HG03066 (cell line): Measurements from ENCODE around the gene MPRIP.

Source experiments
- ATAC-seq: cut with Tn5 transposase; IDR thresholded peaks from one replicate; pipeline ENCODE4 v1.9.1; 2021; ENCODE audit warnings: low read depth; ENCODE audit not compliant: unreplicated experiment

The MPRIP gene

DNA sequence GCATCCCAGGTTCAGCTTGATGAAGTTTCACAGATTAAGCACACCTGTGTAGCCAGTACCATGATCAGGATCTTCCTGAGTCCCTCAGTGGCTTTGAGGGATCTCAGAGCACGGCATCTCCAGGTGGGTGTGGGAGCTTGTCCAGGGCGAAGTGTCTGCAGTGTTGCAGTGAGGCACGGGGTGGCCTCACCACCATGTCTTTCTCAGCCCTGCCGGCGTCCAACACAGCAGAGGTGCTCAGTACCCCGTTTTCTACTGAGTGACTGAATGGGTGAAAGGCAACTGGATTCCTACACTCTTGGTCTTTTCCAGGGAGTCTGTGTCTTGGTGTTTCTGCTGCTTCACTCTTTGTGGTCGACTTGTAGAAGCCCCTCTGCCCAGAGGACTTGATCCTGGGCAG, 63.7 kb downstream of the MPRIP start:
- no peak for ATAC-seq

DNA sequence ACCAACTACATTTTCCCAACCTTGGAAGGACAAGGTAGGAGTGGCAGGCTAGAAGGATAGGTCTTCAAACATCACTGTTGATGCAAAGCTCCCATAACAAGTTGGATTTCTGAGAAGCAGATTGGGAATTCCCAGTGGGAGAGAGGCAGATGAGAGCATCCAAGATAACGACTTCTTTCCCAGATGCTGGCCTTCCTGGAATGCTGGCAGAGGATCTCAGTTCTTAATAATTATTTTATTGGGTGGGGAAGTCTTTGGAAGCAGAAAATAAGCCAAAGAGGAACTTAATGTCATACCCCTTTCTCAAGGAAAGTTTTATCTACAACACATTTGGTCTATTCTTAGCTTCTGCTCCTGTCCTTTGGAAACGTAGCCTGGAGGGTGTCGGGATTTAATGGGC, 64.5 kb downstream of the MPRIP start:
- ATAC-seq = no peak

DNA sequence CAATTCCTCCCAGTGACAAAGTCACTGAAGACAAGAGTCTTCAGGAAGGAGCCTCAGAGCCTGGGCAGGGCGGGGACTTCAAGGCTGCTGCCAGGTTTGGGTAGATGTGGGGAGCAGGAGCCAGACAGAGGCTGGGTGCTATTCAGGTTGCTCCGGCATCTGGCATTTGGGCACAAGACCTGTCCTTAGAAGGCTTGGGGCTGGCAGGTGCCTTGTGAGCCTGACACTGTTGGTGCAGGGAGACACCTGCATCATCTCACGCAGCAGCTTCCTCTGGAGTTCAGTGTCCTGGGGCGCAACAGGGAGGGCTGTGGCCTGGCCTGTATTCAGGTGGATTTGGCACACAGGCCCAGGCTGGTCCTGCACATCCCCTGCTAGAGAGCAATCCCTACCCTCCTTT, 65.0 kb downstream of the MPRIP start:
- ATAC-seq = no peak

DNA sequence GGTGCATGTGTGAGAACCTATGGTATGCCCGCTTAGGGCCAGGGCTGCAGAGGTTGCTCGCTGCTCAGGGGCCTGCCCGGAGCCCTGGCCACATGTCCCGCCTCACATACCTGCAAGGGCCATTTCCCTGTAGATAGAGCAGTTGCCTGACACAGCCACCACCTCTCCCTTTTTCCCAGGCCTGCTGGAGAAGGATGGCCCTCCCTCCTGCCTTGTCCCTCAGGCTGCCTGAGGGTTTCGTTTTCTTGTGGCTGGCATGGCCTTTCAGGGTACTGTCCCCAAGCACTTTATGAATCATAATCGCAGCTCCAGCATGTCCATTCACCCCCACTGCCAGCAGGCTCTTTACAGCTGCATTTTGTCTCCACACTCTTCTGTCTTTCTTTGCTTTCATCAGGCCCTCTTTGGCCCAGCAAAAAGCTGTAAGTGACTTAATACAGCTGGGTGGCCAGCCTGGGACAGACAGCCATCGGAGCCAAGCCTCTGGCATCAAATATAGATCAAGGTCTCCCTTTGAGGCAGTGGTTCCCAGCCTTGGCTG, 65.7 kb downstream of the MPRIP start:
- no peak for ATAC-seq

DNA sequence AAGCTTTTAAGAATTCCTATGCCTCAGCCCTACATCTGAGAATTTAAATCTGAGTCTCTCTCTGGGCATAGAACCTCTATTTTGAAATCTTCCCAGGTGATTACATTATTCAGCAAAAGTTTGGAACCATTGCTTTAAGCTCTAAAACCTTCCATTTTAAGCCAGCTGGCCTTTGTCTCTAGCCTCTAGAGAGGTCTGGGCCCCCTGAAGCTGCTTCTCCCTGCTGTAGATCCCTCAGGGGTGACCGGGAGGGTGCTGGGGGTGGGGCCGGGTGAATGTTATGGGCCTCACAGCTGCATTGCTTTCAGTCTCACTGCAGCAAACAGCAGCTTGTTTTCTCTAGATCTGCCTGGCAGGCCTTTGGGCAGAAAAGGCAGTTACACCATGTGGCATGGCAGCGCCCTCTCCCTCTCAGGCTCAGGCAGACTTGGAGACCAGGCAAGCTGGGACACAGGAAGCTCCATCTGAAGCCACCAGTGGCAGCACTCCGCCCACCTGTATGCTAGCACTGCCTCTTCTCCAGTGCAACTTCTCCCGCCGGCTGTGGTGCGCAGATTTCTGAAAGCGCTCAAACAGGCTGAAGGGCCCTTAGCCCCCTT, 66.3 kb downstream of the MPRIP start:
- ATAC-seq = no peak

DNA sequence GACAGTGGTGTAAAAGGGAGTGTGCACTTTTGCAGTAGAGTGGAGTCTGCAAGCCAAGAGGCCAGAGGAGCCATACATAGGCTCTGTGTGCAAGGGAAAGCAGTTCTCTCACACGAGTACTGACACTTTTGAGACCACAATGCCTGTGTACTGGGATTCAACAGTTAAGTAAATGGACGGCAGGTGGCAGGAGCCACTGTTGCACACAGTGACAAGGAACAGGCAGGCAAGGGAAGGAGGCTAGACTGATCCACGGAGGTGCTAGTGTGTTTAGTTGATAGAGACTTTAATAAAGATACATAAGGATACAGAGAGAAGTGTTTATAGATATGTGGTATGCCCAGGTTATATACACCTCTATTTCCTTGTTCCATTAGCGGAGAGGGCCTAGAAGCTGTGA, 67.0 kb downstream of the MPRIP start:
- ATAC-seq = no peak

DNA sequence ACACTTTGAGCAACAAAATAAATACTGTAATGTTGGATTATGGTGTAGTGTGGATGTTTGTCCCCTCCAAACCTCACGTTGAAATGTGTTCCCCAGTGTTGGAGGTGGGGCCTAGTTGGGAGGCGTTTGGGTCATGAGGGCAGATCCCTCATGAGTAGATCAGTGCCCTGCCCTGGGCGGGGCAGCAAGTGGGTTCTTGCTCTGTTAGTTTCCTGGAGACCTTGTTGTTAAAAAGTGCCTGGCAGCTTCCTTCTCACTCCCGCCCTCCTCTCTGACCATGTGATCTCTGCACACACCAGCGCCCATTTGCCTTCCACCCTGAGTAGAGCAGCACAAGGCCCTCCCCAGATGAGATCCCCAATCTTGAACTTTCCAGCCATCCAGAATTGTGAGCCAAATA, 67.7 kb downstream of the MPRIP start:
- no peak for ATAC-seq

DNA sequence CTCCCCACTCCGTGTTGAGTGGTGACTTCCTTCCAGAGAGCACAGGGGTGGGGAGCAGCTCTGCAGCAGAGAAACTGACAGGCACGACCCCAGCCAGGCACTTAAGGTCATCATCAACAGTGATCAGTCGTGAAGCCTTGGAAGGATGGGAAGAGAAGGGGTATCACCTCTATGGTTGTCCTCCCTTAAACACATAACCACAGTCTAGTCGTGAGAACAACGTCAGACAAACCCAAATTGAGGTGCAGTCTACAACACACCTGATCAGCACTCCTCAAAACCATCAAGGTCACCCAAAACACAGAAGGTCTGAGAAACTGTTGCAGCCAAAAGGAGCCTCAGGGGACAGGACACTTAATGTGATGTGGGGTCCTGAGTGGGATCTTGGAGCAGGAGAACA, 68.3 kb downstream of the MPRIP start:
- ATAC-seq = no peak

DNA sequence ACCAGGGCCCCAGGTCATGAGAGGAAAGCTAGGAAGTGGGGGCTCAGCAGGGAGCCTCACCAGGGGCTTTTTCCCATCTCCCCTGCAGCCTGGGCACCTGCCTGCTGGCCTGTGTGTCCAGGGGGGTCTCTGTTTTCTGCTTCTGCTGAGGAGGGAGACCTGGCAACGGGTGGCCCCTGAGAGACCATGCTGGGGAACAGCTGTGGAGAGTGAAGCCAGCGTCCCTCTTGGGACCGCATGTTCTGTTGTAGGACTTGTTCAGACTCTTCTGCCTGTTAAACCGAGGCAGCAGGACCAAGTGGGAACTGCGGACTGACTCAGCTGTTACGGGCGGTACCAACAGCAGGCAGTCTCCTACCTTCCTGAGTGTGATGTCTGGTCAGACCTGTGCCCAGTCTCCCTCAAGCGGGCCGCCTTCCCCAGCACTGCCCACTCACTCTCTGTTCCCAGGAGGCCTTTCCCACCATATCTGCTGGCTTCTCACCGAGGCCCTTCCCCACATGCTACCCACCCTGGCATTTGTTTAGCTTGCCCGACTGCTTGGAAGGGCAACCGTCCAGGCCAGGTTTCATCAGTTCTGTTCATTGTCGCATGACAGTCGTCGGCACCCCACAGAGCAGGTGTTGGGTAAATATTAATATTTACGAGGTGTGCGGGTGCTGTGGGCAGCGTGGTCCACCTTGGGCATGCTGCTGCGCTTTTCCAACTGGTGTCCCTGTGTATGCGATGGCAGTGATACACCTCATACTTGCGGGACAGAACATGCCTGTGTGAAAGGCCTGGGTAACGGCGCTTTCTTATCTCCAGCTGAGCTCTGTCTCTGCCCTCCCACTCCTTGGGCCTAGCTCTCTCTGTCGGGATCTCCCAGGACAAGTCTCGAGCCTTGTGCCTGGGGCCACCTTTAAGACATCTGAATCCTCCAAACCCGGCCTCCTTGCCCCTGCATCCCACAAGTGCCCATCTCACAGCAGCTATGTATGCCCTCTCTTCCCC, 69.4 kb downstream of the MPRIP start:
- no peak for ATAC-seq

DNA sequence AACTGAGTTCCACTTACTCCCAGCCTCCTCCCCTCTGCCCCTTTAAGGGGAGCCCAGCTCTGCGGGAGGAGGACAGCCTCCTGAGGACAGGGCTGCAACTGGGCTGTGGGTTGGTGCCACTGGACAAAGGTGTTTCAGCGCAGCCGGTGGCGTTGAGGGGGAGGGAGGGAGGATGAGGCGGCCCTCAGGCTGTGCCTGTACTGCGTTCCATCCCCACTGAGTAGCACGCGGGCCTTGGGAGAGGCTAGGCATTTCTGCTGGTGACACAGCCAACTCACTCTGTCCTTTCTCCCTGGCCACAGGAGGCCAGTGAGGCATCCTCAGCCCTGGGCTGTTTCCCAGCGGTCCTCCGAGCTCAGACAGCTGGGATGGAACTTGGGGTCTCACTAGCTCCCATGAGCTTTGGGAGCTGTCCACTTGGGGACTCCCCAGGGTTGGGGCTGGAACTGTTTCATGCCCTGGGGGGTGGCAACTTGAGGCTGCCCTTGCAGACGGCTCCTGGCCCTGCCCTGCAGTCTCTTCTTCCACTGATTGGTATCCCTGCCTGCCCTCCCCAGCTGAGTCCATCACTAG, 70.5 kb downstream of the MPRIP start:
- no peak for ATAC-seq

DNA sequence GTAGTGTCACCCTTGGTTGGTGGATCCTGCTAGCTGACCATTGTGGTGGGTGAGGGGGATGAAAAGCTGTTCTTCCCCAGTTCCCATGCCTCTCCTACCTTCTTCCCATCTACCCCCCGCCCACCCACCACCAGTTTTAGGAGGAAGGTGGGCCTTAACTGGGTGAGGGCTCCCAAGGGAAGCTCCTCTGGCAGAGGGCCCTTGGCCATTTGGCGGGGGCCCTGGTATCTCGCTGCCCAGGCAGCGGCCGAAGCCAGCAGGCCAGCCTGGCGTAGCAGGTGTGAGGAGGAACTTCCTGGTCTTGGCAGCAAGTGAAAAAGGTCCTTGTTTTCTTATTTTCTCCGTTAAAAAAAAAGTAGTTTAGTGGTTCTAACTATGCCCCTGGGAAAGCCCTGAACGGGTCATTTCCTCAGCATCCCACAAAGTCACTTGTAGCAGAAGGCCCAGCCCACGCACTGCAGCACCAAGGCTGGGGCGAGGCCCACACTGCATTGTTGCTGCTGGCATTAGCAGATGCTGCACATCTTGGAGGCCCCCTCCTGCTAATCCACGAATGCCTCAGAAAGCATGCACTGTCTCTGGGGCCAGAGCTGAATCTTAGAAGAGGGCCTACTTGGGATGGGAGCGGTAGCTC, 72.5 kb downstream of the MPRIP start:
- ATAC-seq = no peak

DNA sequence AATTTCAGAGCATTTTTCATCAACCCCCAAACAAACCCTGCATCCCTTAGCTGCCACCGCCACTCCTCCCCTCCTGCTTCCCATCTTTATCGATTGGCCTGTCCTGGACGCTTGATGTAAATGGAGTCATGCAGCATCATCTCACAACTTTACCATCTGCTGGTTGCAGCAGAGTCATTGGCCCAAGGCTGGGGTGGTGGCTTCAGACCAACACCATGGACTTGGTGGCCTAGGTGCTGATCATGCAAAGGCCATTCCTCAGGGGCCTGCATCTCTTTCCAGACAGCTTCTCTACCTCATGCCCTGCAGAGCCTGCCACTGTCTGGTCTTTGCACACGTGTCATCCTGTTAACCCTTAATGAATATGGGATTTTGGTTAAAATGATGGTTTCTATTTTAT, 73.4 kb downstream of the MPRIP start:
- no peak for ATAC-seq

DNA sequence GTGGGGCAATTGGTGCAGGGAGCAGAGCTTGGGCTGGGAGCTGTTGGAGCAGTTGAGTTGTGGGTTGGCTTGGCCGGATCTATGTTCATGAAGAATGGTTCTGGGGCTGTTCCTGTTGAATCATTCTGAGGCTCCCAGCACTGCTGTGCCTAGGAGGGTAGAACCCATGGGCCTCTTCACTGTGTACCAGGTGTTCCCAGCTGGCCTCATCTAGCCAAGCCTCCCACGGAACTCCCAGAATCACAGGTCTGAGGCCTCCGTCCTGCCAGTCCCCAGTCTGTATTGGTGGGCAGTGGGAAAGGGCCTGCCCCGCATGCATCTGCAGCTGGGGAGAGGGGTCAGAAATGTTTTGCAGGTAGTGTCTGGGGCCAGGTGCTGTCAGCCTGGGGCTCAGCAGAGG, 74.1 kb downstream of the MPRIP start:
- no peak for ATAC-seq

DNA sequence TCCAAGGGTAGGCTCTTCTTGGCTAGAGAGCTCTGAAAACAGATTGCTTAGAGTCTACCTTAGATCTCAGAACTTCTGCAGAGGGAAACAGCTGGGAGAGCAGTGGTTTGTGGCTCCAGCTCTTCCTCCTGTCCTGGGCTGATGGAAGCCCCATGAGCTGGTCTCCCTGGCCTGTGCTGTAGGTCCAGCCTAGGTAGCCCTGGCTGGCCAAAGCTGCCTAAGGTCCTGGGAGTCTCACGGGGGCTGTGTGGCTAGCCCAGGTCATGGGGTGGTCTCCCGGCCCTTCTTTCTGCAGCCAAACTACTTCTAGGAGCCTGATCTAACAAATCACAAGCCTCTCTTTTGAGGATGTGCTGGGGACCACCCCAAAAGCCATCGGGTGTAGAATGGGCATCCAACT, 75.7 kb downstream of the MPRIP start:
- ATAC-seq = no peak

DNA sequence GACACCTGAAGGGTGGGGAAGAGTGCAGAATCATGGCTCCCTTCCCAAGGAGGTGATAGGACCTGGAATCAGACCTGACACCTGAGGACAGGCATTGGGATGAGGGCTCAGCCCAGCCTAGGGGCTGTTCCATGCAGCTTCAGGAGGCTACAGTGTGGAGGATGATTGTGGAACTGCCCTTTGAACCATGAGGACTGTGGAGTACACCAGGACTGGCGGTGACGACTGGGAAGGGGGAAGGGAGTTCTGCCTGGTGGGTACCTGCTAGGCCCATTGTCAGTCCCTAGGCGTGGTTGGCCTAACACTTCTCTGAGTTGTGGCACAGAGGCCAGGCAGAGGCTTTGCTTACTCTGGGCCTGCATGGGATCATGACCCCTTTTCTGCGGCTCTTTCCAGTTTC, 76.1 kb downstream of the MPRIP start:
- no peak for ATAC-seq

DNA sequence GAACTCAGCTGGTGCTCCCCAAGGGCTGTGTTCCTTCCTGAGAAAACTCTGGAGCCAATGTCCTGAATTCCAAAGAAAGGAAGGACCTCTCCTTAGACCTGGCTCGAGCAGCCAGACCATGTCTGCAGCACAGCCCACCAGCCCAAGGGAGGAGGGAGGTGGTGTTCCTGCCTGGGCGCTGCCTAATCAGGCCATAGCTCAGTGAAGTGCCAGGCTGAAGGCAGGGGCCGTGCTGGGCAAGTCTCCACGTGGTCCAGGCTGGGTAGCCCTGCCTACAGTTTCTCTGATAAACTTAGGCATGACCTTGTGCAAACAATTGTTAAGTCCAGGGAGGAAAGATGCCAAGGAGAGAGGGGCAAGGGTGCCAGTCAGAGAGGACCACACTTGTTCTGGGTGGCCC, 76.8 kb downstream of the MPRIP start:
- ATAC-seq = no peak

DNA sequence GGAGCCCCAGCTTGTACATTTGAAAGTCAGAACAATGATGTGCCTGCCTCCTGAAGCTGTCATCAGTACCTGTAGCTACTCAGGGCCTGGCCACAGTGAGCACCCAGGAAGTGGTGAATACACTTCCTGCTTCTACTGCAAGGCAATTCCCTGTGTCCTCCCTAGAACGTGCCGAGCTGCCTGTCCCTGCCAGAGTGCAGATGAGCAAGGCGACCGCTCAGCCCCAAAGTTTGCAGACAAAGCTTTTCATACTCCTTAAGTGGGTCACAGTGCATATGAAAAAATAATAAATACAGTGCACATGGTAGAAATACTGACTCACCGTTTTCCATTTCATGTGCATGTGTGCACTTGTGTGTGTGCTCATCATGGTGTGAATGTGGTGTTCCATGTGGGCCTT, 77.3 kb downstream of the MPRIP start:
- ATAC-seq = no peak

DNA sequence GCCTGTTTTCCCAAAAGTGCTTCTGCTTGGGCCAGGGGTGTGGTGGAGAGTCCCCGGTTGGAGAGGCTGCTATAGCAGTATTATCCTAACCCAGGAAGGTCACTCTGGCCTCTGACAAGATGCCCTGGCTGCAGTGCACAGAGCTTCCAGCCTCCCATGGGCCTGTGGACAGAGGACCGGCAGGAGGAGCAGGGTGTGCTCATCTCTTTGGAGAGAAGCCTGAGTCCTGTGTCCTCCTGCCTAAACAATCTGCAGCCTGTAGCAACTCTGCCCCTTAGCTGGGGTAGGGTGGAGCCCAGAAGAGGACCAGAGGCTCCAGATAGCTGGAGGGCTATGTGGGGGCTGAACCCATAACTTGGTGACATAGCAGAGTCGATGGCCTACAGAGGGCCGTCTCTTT, 78.0 kb downstream of the MPRIP start:
- ATAC-seq = no peak

DNA sequence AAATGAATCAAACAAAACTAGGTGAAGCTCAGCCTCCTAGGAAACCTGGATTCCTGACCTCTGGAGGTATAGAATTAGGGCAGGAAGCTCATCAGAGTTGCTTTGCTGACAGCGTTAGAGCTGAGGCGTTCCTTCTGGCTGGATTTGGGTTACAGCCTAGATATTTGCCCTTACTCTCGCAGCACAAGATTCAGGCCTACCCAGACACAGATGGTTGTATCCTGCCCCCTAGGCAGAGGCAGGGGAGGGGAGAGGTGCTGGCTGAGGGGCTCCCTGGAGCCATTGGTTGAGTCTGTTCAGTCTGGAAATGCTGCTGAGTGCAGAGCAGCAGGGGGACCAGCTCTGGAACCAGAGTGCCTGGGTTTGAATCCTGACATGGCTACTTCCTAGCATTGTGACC, 78.4 kb downstream of the MPRIP start:
- ATAC-seq = no peak

DNA sequence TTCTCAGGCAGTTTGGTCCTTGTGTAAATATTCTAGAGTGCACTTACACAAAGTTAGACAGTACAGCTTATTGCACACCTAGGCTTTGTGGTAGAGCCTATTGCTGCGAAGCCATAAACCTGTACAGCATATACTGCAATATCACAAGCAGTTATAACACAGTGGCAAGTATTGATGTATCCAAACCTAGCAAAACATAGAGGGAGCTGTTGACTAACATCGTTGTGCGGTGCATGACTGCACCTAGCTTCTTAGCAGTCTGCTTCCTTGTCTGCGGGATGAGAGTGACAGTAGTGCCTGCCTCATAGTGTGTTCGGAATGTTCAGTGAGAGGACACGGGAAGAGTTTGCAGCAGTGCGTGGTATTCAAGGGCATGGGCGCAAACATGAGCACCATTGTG, 78.9 kb downstream of the MPRIP start:
- ATAC-seq = no peak
